Mucosa of descending colon (tissue), 3 donors: ENCODE results near the gene CCDC78. TPM values are rescaled to one million over a fixed set of nuclear protein-coding genes. Genes with fewer than 3 reads are reported as not detected.

Source experiments
- ATAC-seq: fragments of 200-7000 bp; cut with Tn5 transposase; one replicate; pipeline ENCODE4 v1.9.1; 2020; ENCODE audit warnings: mild to moderate bottlenecking, moderate library complexity
- DNase-seq, 3 donors: peaks; one replicate each; pipeline ENCODE4 v3.0.0-alpha.2; 2020
- H3K36me3 ChIP-seq: fragments of 200-600 bp; one replicate; pipeline ENCODE4 v1.8.0; 2021; ENCODE audit warnings: low read depth, mild to moderate bottlenecking
- H3K4me1 ChIP-seq: fragments of 200-600 bp; one replicate; pipeline ENCODE4 v1.8.0; 2021; ENCODE audit warnings: low read depth, mild to moderate bottlenecking
- H3K4me3 ChIP-seq: fragments of 200-600 bp; one replicate; pipeline ENCODE4 v1.8.0; 2021; ENCODE audit warnings: mild to moderate bottlenecking
- H3K9me3 ChIP-seq: fragments of 200-600 bp; one replicate; pipeline ENCODE4 v1.8.0; 2021; ENCODE audit warnings: mild to moderate bottlenecking
- CTCF ChIP-seq: fragments of 200-600 bp; IDR thresholded peaks from one replicate; pipeline ENCODE4 v1.8.0; 2022; ENCODE audit warnings: antibody characterized with exemption, mild to moderate bottlenecking
- intact Hi-C, 2 donors: fragments of 100-400 bp; cut with DNase I in 1 of 2; cut with micrococcal nuclease in 1 of 2; formaldehyde crosslinking; loops; one replicate each; pipeline versions ENCODE4 v1.11.0 to v1.11.1; 2022; cut with DNase I, micrococcal nuclease
- total RNA-seq, 3 donors: library from RNA; stranded (reverse); fragmentation: NEBNext Ultra II Directional in 2 of 3; extraction: Animal tissue kit (Norgen Biotek cat#: 25700) in 2 of 3; gene quantifications; one replicate each; pipeline versions ENCODE4 v1.2.1 to v1.2.4, GENCODE V29; 2021 to 2023
- donor health status: DM: no; HTN: no; CAD: no; lungs with moderate emphysema.
- donor health status: DM: no; HTN: no; CAD: no.
- donor health status: DM: no; HTN: yes; CAD: no.

CCDC78 gene
- total RNA-seq, 3 donors from 2014 or later = 0.47 to 0.96 (median 0.80) TPM

- ATAC-seq = no peak
These were observed 18.2 kb downstream of the CCDC78 start for GRCh38 chr16:708019-708418.

GRCh38 chr16:707062-707538, 19.1 kb downstream of the CCDC78 start:
- Histone ChIP-seq H3K9me3 (no peaks in the 10 kb centered on the region), H3K4me1 (peaks cover 2% of the 10 kb centered on the region), H3K36me3 (no peaks in the 10 kb centered on the region), H3K4me3 (no peak overlapping the region)
- intact Hi-C loops = no loop called here
- ATAC-seq (peak; percentile 15), DNase-seq (no peak)
- TF ChIP-seq CTCF = no peak

More at GRCh38 chr16:708019-708418, 18.2 kb downstream of the CCDC78 start:
- no peak for TF ChIP-seq CTCF
- no peak overlapping the region for H3K4me3 ChIP-seq
- no peaks in the 10 kb centered on the region for H3K9me3 ChIP-seq
- intact Hi-C loops = no loop called here
- H3K36me3 ChIP-seq = no peaks in the 10 kb centered on the region
- no peak for DNase-seq
- H3K4me1 ChIP-seq = peaks cover 2% of the 10 kb centered on the region

- ATAC-seq = no peak
- H3K4me3 ChIP-seq = no peak overlapping the region
- TF ChIP-seq CTCF = no peak
- H3K4me1 ChIP-seq = peaks cover 2% of the 10 kb centered on the region
- H3K9me3 ChIP-seq = no peaks in the 10 kb centered on the region
- intact Hi-C loops = no loop called here
- no peak for DNase-seq
- no peaks in the 10 kb centered on the region for H3K36me3 ChIP-seq
These were observed 19.8 kb downstream of the CCDC78 start for GRCh38 chr16:706189-707061.

GRCh38 chr16:705431-706188, 20.6 kb downstream of the CCDC78 start, which contains the start of gene FBXL16:
Gene FBXL16 (minus strand): TSS chr16:705801. CDS start chr16:697405, 8,396 bp downstream.
- no peak within 1 kb of the TSS for H3K4me3 ChIP-seq
- H3K4me1 ChIP-seq = peaks cover 2% of the 10 kb centered on the region
- no peaks in the 10 kb centered on the region for H3K36me3 ChIP-seq
- no peak for DNase-seq
- intact Hi-C loops = no loop called here
- no peaks in the 10 kb centered on the region for H3K9me3 ChIP-seq
- no peak for ATAC-seq
- TF ChIP-seq CTCF = no peak

- intact Hi-C loops = no loop called here
- ATAC-seq = no peak
- no peak overlapping the region for H3K4me3 ChIP-seq
These were observed 21.5 kb downstream of the CCDC78 start for GRCh38 chr16:704552-705380.

More at GRCh38 chr16:704552-705380, 21.5 kb downstream of the CCDC78 start:
- no peak for DNase-seq
- TF ChIP-seq CTCF = no peak
- Histone ChIP-seq H3K9me3 (no peaks in the 10 kb centered on the region), H3K4me1 (peaks cover 2% of the 10 kb centered on the region), H3K36me3 (no peaks in the 10 kb centered on the region)
